HEK293 (cell line): ENCODE measurements around the gene GDF7.

Source experiments
- CTCF ChIA-PET: fragments of 350-600 bp; formaldehyde crosslinking; extraction: SDS; loops from one replicate; lab custom pipeline; 2021; ENCODE audit warnings: antibody characterized with exemption; lab: Yijun Ruan, JAX
- POLR2A ChIA-PET: fragments of 300-600 bp; formaldehyde crosslinking; extraction: SDS; loops from one replicate; lab custom pipeline; 2020; ENCODE audit warnings: antibody characterized with exemption, inconsistent platforms; lab: Yijun Ruan, JAX
- H3K27ac ChIP-seq: fragments of 200-500 bp; sonication (Bioruptor generic); 2 replicates; pipeline ENCODE4 v1.5.1; 2014; ENCODE audit warnings: low read depth, low read length, control low read depth, inconsistent platforms; ENCODE audit errors: extremely low read depth
- H3K36me3 ChIP-seq, 2 experiments: fragments of 200-500 bp in 1 of 2; sonication (Bioruptor generic) in 1 of 2; 1 replicate in 1 of 2; 2 replicates in 1 of 2; pipeline ENCODE4 v1.5.1; 2014 to 2017; ENCODE audit warnings: inconsistent platforms in 2 of 2, low read length in 2 of 2; ENCODE audit not compliant: control insufficient read depth in 2 of 2, insufficient read depth in 1 of 2
- H3K4me1 ChIP-seq: fragments of 200-500 bp; sonication (Bioruptor generic); 2 replicates; pipeline ENCODE4 v1.5.1; 2014; ENCODE audit warnings: mild to moderate bottlenecking, low read length, inconsistent platforms; ENCODE audit not compliant: control insufficient read depth, insufficient read depth
- H3K4me3 ChIP-seq: 2 replicates; pipeline ENCODE4 v1.5.1; 2011; ENCODE audit warnings: low read depth, mild to moderate bottlenecking, control low read depth, low read length, moderate library complexity
- H3K9me3 ChIP-seq: fragments of 200-500 bp; sonication (Bioruptor generic); 2 replicates; pipeline ENCODE4 v1.5.1; 2014; ENCODE audit warnings: low read depth, low read length, inconsistent platforms; ENCODE audit not compliant: control insufficient read depth, insufficient read depth
- GLI4 ChIP-seq: fragments of 450-650 bp; formaldehyde crosslinking; IDR thresholded peaks from 2 replicates; pipeline ENCODE4 v1.5.1; 2016; ENCODE audit warnings: missing biosample characterization, missing genetic modification characterization
- REPIN1 ChIP-seq: fragments of 450-650 bp; formaldehyde crosslinking; IDR thresholded peaks from 2 replicates; pipeline ENCODE4 v1.5.1; 2017; ENCODE audit warnings: missing biosample characterization, missing genetic modification characterization, low read depth
- SETDB1 ChIP-seq: IDR thresholded peaks from one replicate; pipeline ENCODE4 v1.6.1; 2017; ENCODE audit warnings: mild to moderate bottlenecking, low read length, moderate library complexity, mixed read lengths; ENCODE audit not compliant: insufficient read length
- ZBTB44 ChIP-seq: fragments of 450-650 bp; IDR thresholded peaks from 2 replicates; pipeline ENCODE4 v1.5.1; 2018; ENCODE audit warnings: missing biosample characterization, mild to moderate bottlenecking, missing genetic modification characterization
- ZBTB6 ChIP-seq: fragments of 450-650 bp; formaldehyde crosslinking; IDR thresholded peaks from 2 replicates; pipeline ENCODE4 v1.5.1; 2017; ENCODE audit warnings: missing biosample characterization, missing genetic modification characterization
- ZBTB7A ChIP-seq: fragments of 450-650 bp; formaldehyde crosslinking; IDR thresholded peaks from 2 replicates; pipeline ENCODE4 v1.5.1; 2016; ENCODE audit warnings: low read depth, missing biosample characterization, missing genetic modification characterization
- ZNF132 ChIP-seq: fragments of 450-650 bp; formaldehyde crosslinking; IDR thresholded peaks from 2 replicates; pipeline ENCODE4 v1.5.1; 2017; ENCODE audit warnings: missing biosample characterization, missing genetic modification characterization, borderline replicate concordance
- ZNF16 ChIP-seq: fragments of 450-650 bp; formaldehyde crosslinking; IDR thresholded peaks from 2 replicates; pipeline ENCODE4 v1.5.1; 2016; ENCODE audit warnings: low read depth, missing biosample characterization, missing genetic modification characterization
- ZNF202 ChIP-seq: fragments of 450-650 bp; formaldehyde crosslinking; IDR thresholded peaks from 2 replicates; pipeline ENCODE4 v1.5.1; 2016; ENCODE audit warnings: missing biosample characterization, missing genetic modification characterization, borderline replicate concordance
- ZNF211 ChIP-seq: fragments of 450-650 bp; formaldehyde crosslinking; IDR thresholded peaks from 2 replicates; pipeline ENCODE4 v1.5.1; 2016; ENCODE audit warnings: low read depth, missing biosample characterization, missing genetic modification characterization
- ZNF24 ChIP-seq: fragments of 450-650 bp; formaldehyde crosslinking; IDR thresholded peaks from 2 replicates; pipeline ENCODE4 v1.5.1; 2016; ENCODE audit warnings: missing biosample characterization, missing genetic modification characterization
- ZNF26 ChIP-seq: fragments of 450-650 bp; formaldehyde crosslinking; IDR thresholded peaks from 2 replicates; pipeline ENCODE4 v1.5.1; 2016; ENCODE audit warnings: missing biosample characterization, missing genetic modification characterization
- ZNF274 ChIP-seq, 2 experiments: fragments of 200-500 bp in 1 of 2; fragments of 450-650 bp in 1 of 2; sonication (Bioruptor generic) in 1 of 2; formaldehyde crosslinking in 1 of 2; IDR thresholded peaks; 2 replicates each; pipeline versions ENCODE4 v1.5.1 to v1.6.1; 2014 to 2016; ENCODE audit warnings: borderline replicate concordance in 1 of 2, inconsistent platforms in 1 of 2, low read length in 1 of 2, missing biosample characterization in 1 of 2, missing genetic modification characterization in 1 of 2
- ZNF404 ChIP-seq: fragments of 450-650 bp; formaldehyde crosslinking; IDR thresholded peaks from 2 replicates; pipeline ENCODE4 v1.5.1; 2017; ENCODE audit warnings: missing biosample characterization, missing genetic modification characterization
- ZNF423 ChIP-seq: fragments of 450-650 bp; formaldehyde crosslinking; IDR thresholded peaks from 2 replicates; pipeline ENCODE4 v1.5.1; 2016; ENCODE audit warnings: missing biosample characterization, missing genetic modification characterization
- ZNF513 ChIP-seq: fragments of 450-650 bp; IDR thresholded peaks from 2 replicates; pipeline ENCODE4 v1.5.1; 2018; ENCODE audit warnings: missing biosample characterization, missing genetic modification characterization
- ZNF529 ChIP-seq: fragments of 450-650 bp; formaldehyde crosslinking; IDR thresholded peaks from 2 replicates; pipeline ENCODE4 v1.5.1; 2017; ENCODE audit warnings: missing genetic modification characterization, missing biosample characterization; ENCODE audit not compliant: insufficient replicate concordance
- ZNF571 ChIP-seq: fragments of 450-650 bp; formaldehyde crosslinking; IDR thresholded peaks from 2 replicates; pipeline ENCODE4 v1.5.0; 2017; ENCODE audit warnings: missing biosample characterization, missing genetic modification characterization
- ZNF639 ChIP-seq: fragments of 450-650 bp; formaldehyde crosslinking; IDR thresholded peaks from 2 replicates; pipeline ENCODE4 v1.5.1; 2016; ENCODE audit warnings: missing biosample characterization, missing genetic modification characterization
- ZNF792 ChIP-seq: fragments of 450-650 bp; formaldehyde crosslinking; IDR thresholded peaks from 2 replicates; pipeline ENCODE4 v1.5.1; 2016; ENCODE audit warnings: missing biosample characterization, missing genetic modification characterization

The GDF7 gene

GRCh38 chr2:20652141-20652540 is 14.8 kb upstream of the GDF7 start:
- Histone ChIP-seq H3K4me1 (no peaks in the 10 kb centered on the region), H3K4me3 (no peak overlapping the region), H3K27ac (no peak overlapping the region), H3K36me3 (peaks cover 0 to 1% of the 10 kb centered on the region in 2 experiments; a peak in 1 of 3 replicates), H3K9me3 (no peaks in the 10 kb centered on the region)
- ChIA-PET POLR2A (interaction anchor here (0.5 to 5.9 kb wide), 3 partner anchors 170 to 204 kb away, joined by 3 to 51 read pairs (median 3); partner anchors contain the start of gene RHOB), CTCF (interaction anchor here (0.7 to 5.6 kb wide), 14 partner anchors 10 to 465 kb away, joined by 3 to 57 read pairs (median 4); no protein-coding TSS in a partner anchor)
- TF ChIP-seq ZBTB6 (tag by site-specific recombination) (no peak), SETDB1 (no peak), ZNF274 (IDR thresholded peaks at IDR 0.05; ENCODE audit: low read length) (no peak), ZNF274 (tag by site-specific recombination; IDR thresholded peaks at IDR 0.05; ENCODE audit: borderline replicate concordance) (no peak), ZNF211 (tag by site-specific recombination) (no peak), ZNF16 (no peak), ZNF132 (tag by site-specific recombination) (no peak)

- H3K9me3 ChIP-seq, result no peaks in the 10 kb centered on the region
- no peaks in the 10 kb centered on the region for H3K4me1 ChIP-seq
- no peak overlapping the region for H3K4me3 ChIP-seq
- ChIA-PET POLR2A (interaction anchor here (5.9 kb wide), 1 partner anchor 205 kb away, joined by 51 read pairs; the partner anchor contains the start of gene RHOB), CTCF (interaction anchor here (0.7 to 5.6 kb wide), 6 partner anchors 9 to 362 kb away, joined by 3 to 57 read pairs (median 3); no protein-coding TSS in a partner anchor)
- no peak overlapping the region for H3K27ac ChIP-seq
- no peak for TF ChIP-seq ZBTB44
- TF ChIP-seq GLI4 (tag by site-specific recombination), result no peak
- no peak for TF ChIP-seq ZNF513 (tag by site-specific recombination)
- TF ChIP-seq ZNF792 (tag by site-specific recombination), result no peak
- TF ChIP-seq ZNF423 (tag by site-specific recombination), result no peak
- no peak for TF ChIP-seq REPIN1
- TF ChIP-seq ZNF202 (tag by site-specific recombination), result no peak
- TF ChIP-seq ZNF529 (tag by site-specific recombination), result no peak
- no peak for TF ChIP-seq ZNF571 (tag by site-specific recombination)
- TF ChIP-seq ZNF639 (tag by site-specific recombination), result no peak
- TF ChIP-seq ZBTB7A (tag by site-specific recombination), result no peak
- no peak for TF ChIP-seq ZNF26 (tag by site-specific recombination)
- TF ChIP-seq ZNF404, result no peak
- no peak for TF ChIP-seq ZNF24 (tag by site-specific recombination)
- no peaks in the 10 kb centered on the region for H3K36me3 ChIP-seq
Measured at GRCh38 chr2:20652673-20653575, 14.0 kb upstream of the GDF7 start.
